ENCODE results near the gene DACT2.
"Not testable (repeated sequence)": the region's sequence is repeated elsewhere in the genome, so short reads cannot be mapped to it uniquely, and the experiment has no call there.

The DACT2 gene

GRCh38 chr6:168281314-168281713 is 38.3 kb downstream of the DACT2 start:
- DNase-seq (ENCODE audit: low spot score): not testable (repeated sequence)

GRCh38 chr6:168280899-168281245 is 38.7 kb downstream of the DACT2 start:
- DNase-seq (ENCODE audit: low spot score): no peak

GRCh38 chr6:168280020-168280898 is 39.3 kb downstream of the DACT2 start:
- DNase-seq (ENCODE audit: low spot score): no peak

GRCh38 chr6:168279403-168279935 is 40.1 kb downstream of the DACT2 start:
- DNase-seq (ENCODE audit: low spot score): no peak

- DNase-seq (ENCODE audit: low spot score): no peak
Measured at GRCh38 chr6:168278904-168279303, 40.7 kb downstream of the DACT2 start.

- DNase-seq (ENCODE audit: low spot score): no peak
Measured at GRCh38 chr6:168277274-168277669, 42.3 kb downstream of the DACT2 start.

GRCh38 chr6:168276576-168277273 is 42.9 kb downstream of the DACT2 start:
- DNase-seq (ENCODE audit: low spot score): no peak

GRCh38 chr6:168275168-168275567 is 44.4 kb downstream of the DACT2 start:
- DNase-seq (ENCODE audit: low spot score): no peak

GRCh38 chr6:168274037-168274952 is 45.3 kb downstream of the DACT2 start:
- DNase-seq (ENCODE audit: low spot score): no peak

GRCh38 chr6:168273441-168274036 is 46.0 kb downstream of the DACT2 start:
- no peak for DNase-seq (ENCODE audit: low spot score)

GRCh38 chr6:168272415-168273325 is 46.9 kb downstream of the DACT2 start:
- DNase-seq (ENCODE audit: low spot score): no peak

GRCh38 chr6:168270274-168271172 is 49.1 kb downstream of the DACT2 start:
- no peak for DNase-seq (ENCODE audit: low spot score)

GRCh38 chr6:168269455-168270243 is 49.9 kb downstream of the DACT2 start:
- no peak for DNase-seq (ENCODE audit: low spot score)

GRCh38 chr6:168268755-168269154 is 50.8 kb downstream of the DACT2 start:
- DNase-seq (ENCODE audit: low spot score): no peak

GRCh38 chr6:168267779-168268178 is 51.8 kb downstream of the DACT2 start:
- DNase-seq (ENCODE audit: low spot score): not testable (repeated sequence)

GRCh38 chr6:168265827-168266815 is 53.5 kb downstream of the DACT2 start:
- no peak for DNase-seq (ENCODE audit: low spot score)

GRCh38 chr6:168265394-168265793 is 54.2 kb downstream of the DACT2 start:
- no peak for DNase-seq (ENCODE audit: low spot score)

Measured in putamen (tissue), 1 donor.